Common myeloid progenitor, CD34-positive (primary cell): ENCODE results near the gene EIF4E3.

Source experiments
- CTCF ChIA-PET: fragments of 350-600 bp; sonication (Branson Sonifier 250); formaldehyde crosslinking; loops from one replicate; lab custom pipeline; 2021; ENCODE audit warnings: antibody characterized with exemption; lab: Charles Lee
- POLR2A ChIA-PET: fragments of 350-600 bp; sonication (Branson Sonifier 250); formaldehyde crosslinking; loops from one replicate; lab custom pipeline; 2021; ENCODE audit warnings: antibody characterized with exemption; lab: Charles Lee
- DNase-seq, 3 donors: peaks; one replicate each; pipeline versions ENCODE4 v3.0.0 to v3.0.0-alpha.2; 2013
- H3K27ac ChIP-seq, 2 experiments: 1 replicate in 1 of 2; 2 replicates in 1 of 2; pipeline ENCODE4 v1.7.0; 2013; ENCODE audit warnings: inconsistent platforms in 2 of 2, low read length in 2 of 2, mild to moderate bottlenecking in 2 of 2, low read depth in 1 of 2, moderate library complexity in 1 of 2; ENCODE audit not compliant: severe bottlenecking in 2 of 2, insufficient read depth in 1 of 2, poor library complexity in 1 of 2
- H3K27me3 ChIP-seq, 5 experiments: replicated peaks in 2 of 5; 1 replicate in 3 of 5; 2 replicates in 2 of 5; pipeline versions ENCODE4 v1.6.1 to v1.7.0; 2013; ENCODE audit warnings: low read length in 4 of 5, mild to moderate bottlenecking in 2 of 5, moderate library complexity in 2 of 5, inconsistent platforms in 1 of 5; ENCODE audit not compliant: insufficient read depth in 5 of 5, control insufficient read depth in 4 of 5
- H3K36me3 ChIP-seq, 4 experiments: 1 replicate in 2 of 4; 2 replicates in 2 of 4; pipeline versions ENCODE4 v1.6.1 to v1.7.0; 2013; ENCODE audit warnings: low read length in 3 of 4, control low read depth in 1 of 4, mild to moderate bottlenecking in 1 of 4; ENCODE audit not compliant: control insufficient read depth in 4 of 4, insufficient read depth in 4 of 4
- H3K4me1 ChIP-seq, 4 experiments: 1 replicate in 3 of 4; 2 replicates in 1 of 4; pipeline versions ENCODE4 v1.6.1 to v1.7.1; 2013; ENCODE audit warnings: low read length in 3 of 4, mild to moderate bottlenecking in 3 of 4, control low read depth in 1 of 4, inconsistent platforms in 1 of 4, moderate library complexity in 1 of 4; ENCODE audit not compliant: control insufficient read depth in 4 of 4, insufficient read depth in 4 of 4; ENCODE audit errors: control extremely low read depth in 1 of 4
- H3K4me3 ChIP-seq, 7 experiments: 1 replicate in 4 of 7; 2 replicates in 3 of 7; pipeline versions ENCODE4 v1.5.1 to v1.7.0; 2013; ENCODE audit warnings: mild to moderate bottlenecking in 7 of 7, low read length in 6 of 7, moderate library complexity in 6 of 7, inconsistent platforms in 2 of 7, low read depth in 2 of 7, control low read depth in 1 of 7; ENCODE audit not compliant: insufficient read depth in 4 of 7, control insufficient read depth in 1 of 7; ENCODE audit errors: extremely low read depth in 1 of 7
- H3K9me3 ChIP-seq, 5 experiments: 1 replicate in 4 of 5; 2 replicates in 1 of 5; pipeline versions ENCODE4 v1.6.1 to v1.7.1; 2013; ENCODE audit warnings: low read length in 4 of 5, mild to moderate bottlenecking in 2 of 5, inconsistent platforms in 1 of 5, low read depth in 1 of 5, moderate library complexity in 1 of 5; ENCODE audit not compliant: control insufficient read depth in 4 of 5, insufficient read depth in 2 of 5; ENCODE audit errors: control extremely low read depth in 1 of 5
- WGBS: methylation state at CpG from one replicate; pipeline ENCODE4 v1.1.5; 2013; ENCODE audit not compliant: insufficient coverage; 5-methylcytosine and 5-hydroxymethylcytosine counted together

The EIF4E3 gene

GRCh38 chr3:71724584-71725270 lies 475 bp downstream of the EIF4E3 start:
- H3K9me3 ChIP-seq = no peaks in the 10 kb centered on the region
- under 1% methylated on average over 59 of the region's 73 CpGs for WGBS
- peak overlapping the region; percentile 69 to 94 (median 88) for H3K4me3 ChIP-seq
- H3K36me3 ChIP-seq = no peaks in the 10 kb centered on the region
- DNase-seq = peak in 2 of 3 donors; percentile 29 to 54
- CTCF ChIA-PET = interaction anchor here (1.0 to 9.1 kb wide), 7 partner anchors 22 to 1098 kb away, joined by 3 to 97 read pairs (median 4); no protein-coding TSS in a partner anchor
- H3K27me3 ChIP-seq = peaks cover 0 to 9% (median 0%) of the 10 kb centered on the region in 5 experiments
- peaks cover 9 to 55% (median 26%) of the 10 kb centered on the region in 4 experiments for H3K4me1 ChIP-seq
- H3K27ac ChIP-seq = no peak overlapping the region
- POLR2A ChIA-PET = interaction anchor here (1.0 kb wide), 1 partner anchor 8 kb away, joined by 3 read pairs; no protein-coding TSS in a partner anchor

- no peak overlapping the region for H3K27ac ChIP-seq
Observed at GRCh38 chr3:71724171-71724453, 1.1 kb downstream of the EIF4E3 start.

GRCh38 chr3:71723452-71724170 lies 1.6 kb downstream of the EIF4E3 start:
- 0% methylated on average over 2 of the region's 6 CpGs for WGBS
- H3K4me3 ChIP-seq = peak overlapping the region in 5 of 7 experiments; percentile 72 to 94 (median 88)
- H3K36me3 ChIP-seq = no peaks in the 10 kb centered on the region
- no peaks in the 10 kb centered on the region for H3K9me3 ChIP-seq
- peaks cover 0 to 8% (median 0%) of the 10 kb centered on the region in 5 experiments for H3K27me3 ChIP-seq
- ChIA-PET POLR2A (no interaction called here), CTCF (interaction anchor here (1.3 to 9.1 kb wide), 5 partner anchors 21 to 1098 kb away, joined by 4 to 97 read pairs (median 4); no protein-coding TSS in a partner anchor)
- DNase-seq = peak; percentile 53 to 80 (median 80)
- peaks cover 9 to 56% (median 25%) of the 10 kb centered on the region in 4 experiments for H3K4me1 ChIP-seq
- no peak overlapping the region for H3K27ac ChIP-seq

More at GRCh38 chr3:71724171-71724453, 1.1 kb downstream of the EIF4E3 start:
- POLR2A ChIA-PET = interaction anchor here (1.0 kb wide), 1 partner anchor 9 kb away, joined by 3 read pairs; no protein-coding TSS in a partner anchor
- Histone ChIP-seq H3K9me3 (no peaks in the 10 kb centered on the region), H3K27me3 (peaks cover 0 to 9% (median 0%) of the 10 kb centered on the region in 5 experiments), H3K4me3 (peak overlapping the region; percentile 69 to 94 (median 88)), H3K36me3 (no peaks in the 10 kb centered on the region), H3K4me1 (peaks cover 9 to 51% (median 24%) of the 10 kb centered on the region in 4 experiments)
- DNase-seq = no peak
- CTCF ChIA-PET = interaction anchor here (1.3 to 9.1 kb wide), 5 partner anchors 21 to 1098 kb away, joined by 4 to 97 read pairs (median 4); no protein-coding TSS in a partner anchor

- Histone ChIP-seq H3K27ac (no peak overlapping the region), H3K36me3 (no peaks in the 10 kb centered on the region), H3K4me3 (peak overlapping the region in 2 of 7 experiments; percentile 35 to 88)
Observed at GRCh38 chr3:71722693-71723092, 2.5 kb downstream of the EIF4E3 start.

GRCh38 chr3:71721651-71722157 lies 3.5 kb downstream of the EIF4E3 start:
- POLR2A ChIA-PET = no interaction called here
- H3K27ac ChIP-seq = no peak overlapping the region
- peaks cover 9 to 65% (median 28%) of the 10 kb centered on the region in 4 experiments for H3K4me1 ChIP-seq
- peak overlapping the region in 2 of 7 experiments; percentile 6 to 47 for H3K4me3 ChIP-seq
- peaks cover 0 to 3% (median 0%) of the 10 kb centered on the region in 5 experiments for H3K27me3 ChIP-seq
- DNase-seq = peak in 2 of 3 donors; percentile 57 to 67
- H3K9me3 ChIP-seq = no peaks in the 10 kb centered on the region
- CTCF ChIA-PET = interaction anchor here (1.2 to 5.1 kb wide), 5 partner anchors 8 to 1101 kb away, joined by 3 to 22 read pairs (median 4); no protein-coding TSS in a partner anchor
- H3K36me3 ChIP-seq = no peaks in the 10 kb centered on the region
- WGBS = 16% methylated on average over 3 of the region's 6 CpGs

More at GRCh38 chr3:71722693-71723092, 2.5 kb downstream of the EIF4E3 start:
- Histone ChIP-seq H3K9me3 (no peaks in the 10 kb centered on the region), H3K27me3 (peaks cover 0 to 3% (median 0%) of the 10 kb centered on the region in 5 experiments), H3K4me1 (peaks cover 9 to 65% (median 28%) of the 10 kb centered on the region in 4 experiments)
- ChIA-PET CTCF (interaction anchor here (0.9 to 9.1 kb wide), 5 partner anchors 9 to 136 kb away, joined by 3 to 97 read pairs (median 4); no protein-coding TSS in a partner anchor), POLR2A (no interaction called here)
- no peak for DNase-seq
- WGBS = 100% methylated on average over 1 of the region's 1 CpG

- DNase-seq = no peak
- H3K27me3 ChIP-seq = peaks cover 0 to 3% (median 0%) of the 10 kb centered on the region in 5 experiments
- ChIA-PET POLR2A (interaction anchor here (0.6 kb wide), 1 partner anchor 30 kb away, joined by 3 read pairs; no protein-coding TSS in a partner anchor), CTCF (interaction anchor here (1.0 to 5.1 kb wide), 7 partner anchors 8 to 1102 kb away, joined by 3 to 22 read pairs (median 4); no protein-coding TSS in a partner anchor)
- no peaks in the 10 kb centered on the region for H3K9me3 ChIP-seq
- 97% methylated on average over 6 of the region's 7 CpGs for WGBS
- no peaks in the 10 kb centered on the region for H3K36me3 ChIP-seq
- H3K4me3 ChIP-seq = no peak overlapping the region
- peaks cover 9 to 58% (median 26%) of the 10 kb centered on the region in 4 experiments for H3K4me1 ChIP-seq
- no peak overlapping the region for H3K27ac ChIP-seq
Observed at GRCh38 chr3:71721002-71721401, 4.2 kb downstream of the EIF4E3 start.
